SJCRH30 (cell line): ENCODE measurements around the gene PGAM5. TPM values are rescaled to one million over a fixed set of nuclear protein-coding genes. Genes with fewer than 3 reads are reported as not detected.

Experiments
- DNase-seq, 2 experiments: peaks; one replicate each; pipeline ENCODE4 v3.0.0-alpha.2; 2015 to 2020
- H3K27ac ChIP-seq: fragments of 250-450 bp; sonication (Bioruptor Pico); 2 replicates; pipeline ENCODE4 v1.5.1; 2020; ENCODE audit warnings: mild to moderate bottlenecking, moderate library complexity
- H3K27me3 ChIP-seq: fragments of 250-450 bp; sonication (Bioruptor Pico); 2 replicates; pipeline ENCODE4 v1.5.1; 2020; ENCODE audit warnings: mild to moderate bottlenecking, moderate library complexity
- H3K36me3 ChIP-seq: fragments of 250-450 bp; sonication (Bioruptor Pico); 2 replicates; pipeline ENCODE4 v1.5.1; 2020; ENCODE audit warnings: mild to moderate bottlenecking, moderate library complexity
- H3K4me1 ChIP-seq: fragments of 250-450 bp; sonication (Bioruptor Pico); 2 replicates; pipeline ENCODE4 v1.5.1; 2020; ENCODE audit warnings: mild to moderate bottlenecking, moderate library complexity
- H3K4me3 ChIP-seq: fragments of 250-450 bp; sonication (Bioruptor Pico); 2 replicates; pipeline ENCODE4 v1.5.1; 2020; ENCODE audit warnings: mild to moderate bottlenecking, moderate library complexity
- H3K9me3 ChIP-seq: fragments of 250-450 bp; sonication (Bioruptor Pico); replicated peaks from 2 replicates; pipeline ENCODE4 v1.5.1; 2020; ENCODE audit warnings: mild to moderate bottlenecking, moderate library complexity
- total RNA-seq: library from RNA; depleted of rRNA; stranded (reverse); fragments of >200 nt; shearing (Covaris generic); gene quantifications from 2 replicates; pipeline ENCODE4 v1.2.3, GENCODE V29; 2014

PGAM5 gene
- total RNA-seq, 1 experiment from 2014 or later: 41.9 TPM

DNA sequence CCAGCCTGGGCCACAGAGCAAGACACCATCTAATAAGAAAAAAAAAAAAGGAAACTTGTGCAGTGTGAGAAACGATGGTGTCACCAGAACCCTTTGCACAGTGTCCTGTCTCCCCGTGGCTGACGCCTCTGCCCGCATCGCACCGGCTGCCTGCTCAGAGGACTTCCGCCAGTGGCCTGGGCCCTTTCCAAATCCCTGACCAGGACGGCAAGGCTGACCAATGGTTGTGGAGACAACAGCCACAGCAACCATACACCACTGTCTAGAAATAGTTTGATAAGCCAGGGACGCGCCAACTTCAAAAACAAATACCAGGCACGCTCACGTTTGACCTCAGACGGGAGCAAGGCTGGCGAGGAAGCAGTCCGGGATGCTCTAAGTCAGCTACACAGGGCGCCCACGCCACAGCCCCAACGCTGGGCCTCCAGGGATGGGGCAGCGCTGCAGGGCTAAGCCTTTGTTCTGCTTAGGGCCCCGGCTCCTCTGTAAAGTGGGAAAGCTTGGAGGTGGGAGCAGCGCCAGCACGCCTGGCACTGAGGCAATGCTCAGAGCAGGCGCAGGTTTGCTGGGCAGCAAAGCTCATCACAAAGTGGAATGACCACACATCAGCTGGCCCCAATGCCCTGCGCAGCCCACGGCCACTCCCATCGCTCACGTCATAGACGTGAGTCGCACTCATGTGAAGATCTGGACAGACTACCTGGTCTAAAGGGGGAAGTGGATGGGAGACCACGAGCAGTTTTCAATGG is 12.5 kb downstream of the PGAM5 start:
- peaks cover 90% of the 10 kb centered on the region for H3K36me3 ChIP-seq
- H3K9me3 ChIP-seq: no peaks in the 10 kb centered on the region
- no peak overlapping the region for H3K4me3 ChIP-seq
- no peak for DNase-seq
- H3K27me3 ChIP-seq: no peaks in the 10 kb centered on the region
- no peak overlapping the region for H3K27ac ChIP-seq
- no peaks in the 10 kb centered on the region for H3K4me1 ChIP-seq

DNA sequence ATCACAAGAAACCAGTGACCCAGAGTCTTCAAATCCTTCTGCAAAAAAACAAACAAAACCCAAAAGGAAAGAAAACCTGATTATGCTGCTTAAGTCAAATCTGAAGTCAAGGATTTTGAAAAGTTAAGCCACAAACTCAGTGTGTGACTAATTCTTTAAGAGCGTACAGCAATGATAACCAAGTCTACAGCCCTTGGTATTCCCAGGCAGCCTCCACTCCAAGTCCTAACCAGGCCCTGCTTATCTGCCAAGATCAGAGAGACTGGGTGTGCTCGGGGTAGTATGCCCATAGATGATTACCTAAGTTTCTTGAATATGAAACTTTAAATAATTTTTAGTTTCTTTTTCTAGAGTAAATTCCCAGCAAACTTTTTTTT is 13.1 kb downstream of the PGAM5 start:
- Histone ChIP-seq H3K4me1 (no peaks in the 10 kb centered on the region), H3K9me3 (no peaks in the 10 kb centered on the region), H3K27ac (no peak overlapping the region), H3K36me3 (peaks cover 93% of the 10 kb centered on the region), H3K4me3 (no peak overlapping the region), H3K27me3 (no peaks in the 10 kb centered on the region)
- no peak for DNase-seq

DNA sequence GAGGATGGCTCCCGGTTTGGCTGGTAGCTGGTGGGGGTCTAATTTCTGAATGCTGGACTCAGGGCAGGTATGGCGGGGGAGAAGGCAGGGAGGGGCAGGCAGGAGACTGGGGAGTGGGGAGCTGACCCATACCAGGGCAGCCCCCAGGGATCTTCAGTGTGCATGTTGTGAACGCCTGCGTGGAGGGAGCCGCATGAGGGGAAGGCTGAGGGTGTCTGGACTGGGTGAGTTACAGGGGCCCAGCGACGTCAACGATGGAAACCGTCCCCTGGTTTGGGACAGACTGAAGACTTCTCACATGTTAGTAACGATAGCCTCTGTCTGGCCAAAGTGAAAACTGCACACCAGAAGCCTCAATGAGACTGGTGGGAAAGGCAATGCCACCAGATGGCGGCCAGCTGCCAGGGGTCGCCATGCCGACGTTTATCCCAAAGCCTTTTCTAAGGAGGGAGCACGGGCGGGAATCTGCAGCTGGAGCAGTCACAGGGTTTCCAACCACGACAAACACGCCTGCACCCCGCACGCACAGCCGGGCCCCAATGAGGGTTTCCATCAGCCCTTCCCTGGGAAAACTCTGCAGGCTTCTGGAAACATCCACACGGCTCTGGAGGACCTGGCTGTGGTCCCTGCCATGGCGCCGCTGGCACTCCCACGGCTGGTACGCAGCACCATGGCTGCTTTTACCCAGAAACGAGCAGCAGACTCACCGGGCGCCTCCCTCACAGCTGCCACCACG is 14.0 kb downstream of the PGAM5 start:
- Histone ChIP-seq H3K9me3 (no peaks in the 10 kb centered on the region), H3K36me3 (peaks cover 88% of the 10 kb centered on the region), H3K4me1 (no peaks in the 10 kb centered on the region), H3K27ac (no peak overlapping the region), H3K4me3 (no peak overlapping the region), H3K27me3 (no peaks in the 10 kb centered on the region)
- DNase-seq: no peak

DNA sequence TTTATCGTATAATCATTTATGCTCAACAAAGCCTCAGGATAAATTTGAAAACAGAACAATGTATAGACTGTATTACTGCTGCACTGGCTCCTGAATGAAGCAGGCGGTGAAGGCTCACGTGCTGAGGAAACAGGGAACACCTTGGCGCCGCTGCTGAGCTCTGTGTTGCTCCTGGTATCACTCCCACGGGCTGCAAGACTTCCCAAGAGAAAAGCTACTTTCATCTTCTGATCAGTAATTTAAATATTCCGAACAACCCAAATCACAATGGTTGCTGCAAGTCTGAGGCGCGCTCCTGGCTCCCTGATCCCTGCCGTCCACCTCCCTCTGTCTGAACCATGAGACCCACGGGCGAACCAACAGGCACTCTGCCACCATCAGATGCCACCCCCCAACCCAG is 15.7 kb downstream of the PGAM5 start:
- no peak for DNase-seq
- no peak overlapping the region for H3K4me3 ChIP-seq
- H3K27ac ChIP-seq: no peak overlapping the region
- H3K4me1 ChIP-seq: no peaks in the 10 kb centered on the region
- H3K36me3 ChIP-seq: peaks cover 92% of the 10 kb centered on the region
- H3K27me3 ChIP-seq: no peaks in the 10 kb centered on the region
- no peaks in the 10 kb centered on the region for H3K9me3 ChIP-seq

DNA sequence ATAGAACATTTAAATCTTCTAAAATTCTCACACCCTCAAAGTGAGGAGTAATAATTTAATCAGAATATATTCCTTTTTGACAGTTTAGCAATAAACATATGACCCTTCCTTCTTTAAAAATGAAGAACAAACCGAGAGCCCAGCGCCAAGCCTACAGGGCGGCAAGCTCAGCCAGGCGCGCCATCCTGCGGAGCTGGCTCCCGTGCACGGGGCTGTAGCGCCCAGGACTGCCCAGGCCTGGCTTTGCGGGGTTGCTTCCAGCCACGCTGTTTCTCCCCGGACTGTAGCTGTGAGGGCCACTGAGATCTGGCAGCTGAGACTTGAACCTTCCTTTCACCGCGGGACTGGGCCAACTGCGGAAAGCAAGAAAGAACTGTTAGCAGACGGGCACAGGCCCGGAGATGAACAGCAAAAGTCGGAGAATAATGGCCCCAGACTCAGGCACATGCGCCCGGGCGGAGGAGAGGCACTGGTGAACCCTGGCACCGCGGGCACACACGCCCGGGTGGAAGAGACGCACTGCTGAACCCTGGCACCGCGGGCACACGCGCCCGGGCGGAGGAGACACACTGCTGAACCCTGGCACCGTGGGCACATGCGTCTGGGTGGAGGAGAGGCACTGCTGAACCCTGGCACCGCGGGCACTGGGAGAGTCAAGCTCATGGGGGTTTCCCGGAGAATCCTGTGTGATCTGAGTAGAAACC is 16.6 kb downstream of the PGAM5 start:
- Histone ChIP-seq H3K36me3 (peaks cover 87% of the 10 kb centered on the region), H3K4me1 (no peaks in the 10 kb centered on the region), H3K27me3 (no peaks in the 10 kb centered on the region), H3K4me3 (no peak overlapping the region), H3K9me3 (no peaks in the 10 kb centered on the region), H3K27ac (no peak overlapping the region)
- DNase-seq: no peak

DNA sequence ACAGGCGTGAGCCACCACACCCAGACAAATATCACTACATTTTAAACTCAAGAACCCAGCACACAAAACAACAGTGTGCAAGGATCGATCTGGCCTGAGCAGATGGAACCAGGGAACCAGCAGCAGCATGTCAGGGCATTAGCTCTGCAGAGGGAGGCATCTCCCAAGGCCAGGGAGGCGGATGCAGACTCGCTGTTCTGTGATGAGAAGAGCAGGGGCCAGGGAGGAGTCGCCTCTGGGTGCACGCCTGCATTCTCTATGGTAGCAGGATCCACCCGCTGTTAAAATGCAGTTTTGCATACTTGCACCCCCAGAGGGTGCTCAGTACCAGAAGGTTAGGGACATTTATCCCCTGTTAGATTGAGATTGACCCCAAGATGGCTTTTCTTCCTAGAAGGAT is 17.9 kb downstream of the PGAM5 start:
- no peak for DNase-seq
- H3K4me1 ChIP-seq: no peaks in the 10 kb centered on the region
- H3K27me3 ChIP-seq: no peaks in the 10 kb centered on the region
- H3K9me3 ChIP-seq: no peaks in the 10 kb centered on the region
- H3K36me3 ChIP-seq: peaks cover 75% of the 10 kb centered on the region
- no peak overlapping the region for H3K27ac ChIP-seq
- H3K4me3 ChIP-seq: no peak overlapping the region

DNA sequence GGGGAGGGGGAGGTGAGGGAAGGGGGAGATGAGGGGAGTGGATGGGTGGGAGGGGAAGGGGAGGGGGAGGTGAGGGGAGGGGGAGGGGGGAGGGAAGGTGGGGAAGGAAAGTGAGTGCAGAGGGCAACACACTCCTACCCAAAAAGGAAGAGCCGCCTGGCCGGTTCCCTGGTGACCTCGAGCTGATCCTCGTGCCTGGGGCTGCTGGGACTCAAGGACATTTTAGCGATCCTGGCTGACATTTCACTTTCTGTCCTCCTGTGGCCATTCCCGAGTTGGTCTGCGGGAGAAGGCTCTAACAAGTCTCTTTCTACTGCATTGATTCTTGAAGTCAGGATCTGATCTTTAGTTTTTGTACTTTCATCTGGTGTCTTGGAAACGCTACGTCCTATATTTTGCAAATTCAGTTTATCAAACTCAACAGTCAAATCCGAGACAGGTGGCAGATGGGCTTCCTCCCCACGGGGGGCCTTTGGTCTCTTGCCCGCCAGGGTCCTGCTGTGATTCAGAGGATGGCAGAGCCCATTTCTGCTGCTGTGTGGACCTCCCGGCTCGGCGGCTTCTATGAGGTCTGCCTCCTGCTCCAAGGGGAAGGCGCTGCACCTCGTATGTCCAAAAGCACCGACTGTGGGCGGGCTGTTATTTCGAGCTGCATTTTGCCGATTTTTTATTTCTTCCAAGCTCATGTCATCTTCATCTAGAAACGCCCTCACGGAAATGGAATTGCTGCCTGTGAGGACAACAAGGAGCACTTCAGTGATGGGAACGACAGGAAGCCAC is 19.1 kb downstream of the PGAM5 start:
- DNase-seq: no peak
- Histone ChIP-seq H3K9me3 (no peaks in the 10 kb centered on the region), H3K36me3 (peaks cover 74% of the 10 kb centered on the region), H3K4me3 (no peak overlapping the region), H3K4me1 (no peaks in the 10 kb centered on the region), H3K27me3 (no peaks in the 10 kb centered on the region), H3K27ac (no peak overlapping the region)

DNA sequence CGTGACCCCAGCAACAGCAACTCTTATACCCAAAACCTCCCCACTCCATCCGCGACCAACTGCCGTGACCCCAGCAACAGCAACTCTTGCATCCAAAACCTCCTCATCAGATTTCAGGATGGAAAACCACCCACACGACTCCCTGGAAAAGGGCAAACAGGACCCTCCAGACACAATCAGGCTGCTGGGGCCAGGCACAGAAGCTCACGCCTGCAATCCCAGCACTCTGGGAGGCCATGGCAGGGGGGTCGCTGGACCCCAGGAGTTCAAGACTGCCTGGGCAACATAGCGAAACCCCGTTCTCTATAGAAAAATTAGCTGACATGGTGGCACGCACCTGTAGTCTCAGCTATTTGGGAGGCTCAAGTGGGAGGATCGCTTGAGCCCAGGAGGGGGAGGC is 19.7 kb downstream of the PGAM5 start:
- H3K9me3 ChIP-seq: no peaks in the 10 kb centered on the region
- peaks cover 76% of the 10 kb centered on the region for H3K36me3 ChIP-seq
- no peaks in the 10 kb centered on the region for H3K4me1 ChIP-seq
- no peak overlapping the region for H3K27ac ChIP-seq
- H3K4me3 ChIP-seq: no peak overlapping the region
- no peaks in the 10 kb centered on the region for H3K27me3 ChIP-seq
- no peak for DNase-seq

DNA sequence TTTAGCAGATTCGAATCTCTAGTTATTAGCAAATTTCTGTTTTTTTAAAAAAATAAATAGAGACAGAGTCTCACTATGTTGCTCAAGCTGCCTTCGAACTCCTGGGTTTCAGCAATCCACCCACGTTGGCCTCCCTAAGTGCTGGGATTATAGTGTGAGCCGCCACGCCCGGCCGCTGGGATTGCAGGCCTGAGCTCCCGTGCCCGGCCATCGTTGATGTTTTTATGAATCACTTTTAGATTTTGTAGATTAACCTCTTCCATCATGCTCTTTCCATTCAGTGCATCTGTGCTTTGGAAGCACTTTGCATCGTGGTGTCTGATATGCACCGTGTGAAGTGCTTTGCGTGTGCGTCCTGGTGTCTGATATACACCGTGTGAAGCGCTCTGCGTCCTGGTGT is 20.9 kb downstream of the PGAM5 start:
- no peak for DNase-seq
- Histone ChIP-seq H3K4me3 (no peak overlapping the region), H3K27ac (no peak overlapping the region), H3K27me3 (no peaks in the 10 kb centered on the region), H3K36me3 (peaks cover 76% of the 10 kb centered on the region), H3K4me1 (no peaks in the 10 kb centered on the region), H3K9me3 (no peaks in the 10 kb centered on the region)

DNA sequence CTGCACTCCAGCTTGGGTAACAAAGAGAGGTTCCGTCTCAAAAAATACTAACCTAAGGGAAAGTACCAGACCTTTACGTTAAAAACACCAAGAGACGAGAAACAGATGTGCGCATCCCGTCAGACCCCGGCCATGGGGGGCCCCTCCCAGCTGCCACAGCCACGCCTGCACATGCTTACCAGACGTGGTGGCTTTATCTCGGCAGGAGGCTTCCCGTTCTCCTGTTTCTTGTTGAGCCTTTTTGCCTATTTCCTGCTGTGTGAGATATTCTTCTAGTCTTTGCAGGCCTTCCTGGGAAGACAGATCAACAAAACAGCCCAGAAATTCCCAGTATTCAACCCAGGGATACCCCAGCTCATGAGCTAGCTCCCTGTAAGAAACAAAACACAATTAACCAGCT is 23.6 kb downstream of the PGAM5 start:
- no peaks in the 10 kb centered on the region for H3K4me1 ChIP-seq
- no peaks in the 10 kb centered on the region for H3K27me3 ChIP-seq
- no peak for DNase-seq
- 0 out of 2 replicates have a peak, but pooled peaks cover under 1% of the 10 kb centered on the region for H3K9me3 ChIP-seq
- H3K4me3 ChIP-seq: no peak overlapping the region
- H3K27ac ChIP-seq: no peak overlapping the region
- peaks cover 79% of the 10 kb centered on the region for H3K36me3 ChIP-seq

DNA sequence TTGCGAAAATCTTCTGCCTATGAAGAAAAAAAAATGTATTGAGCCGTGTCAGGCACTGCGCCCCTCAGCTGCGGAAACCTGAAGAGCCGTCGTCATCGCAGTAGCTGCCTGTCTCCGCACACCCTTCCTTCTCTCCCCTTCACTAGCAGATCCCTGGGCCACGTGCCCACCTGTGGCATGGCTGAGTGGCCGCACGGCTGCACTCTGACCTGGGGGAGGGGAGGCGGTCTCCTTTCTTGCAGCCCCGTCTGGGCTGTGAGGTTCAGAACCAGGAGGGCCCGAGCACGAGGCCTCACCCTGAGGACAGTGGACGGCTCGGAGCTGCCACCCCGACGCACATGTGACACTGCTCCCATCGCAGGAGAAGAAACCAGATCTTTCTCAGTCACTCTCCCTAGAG is 24.9 kb downstream of the PGAM5 start:
- no peak overlapping the region for H3K4me3 ChIP-seq
- 0 out of 2 replicates have a peak, but pooled peaks cover 2% of the 10 kb centered on the region for H3K9me3 ChIP-seq
- peaks cover 82% of the 10 kb centered on the region for H3K36me3 ChIP-seq
- H3K4me1 ChIP-seq: no peaks in the 10 kb centered on the region
- H3K27ac ChIP-seq: no peak overlapping the region
- DNase-seq: no peak
- no peaks in the 10 kb centered on the region for H3K27me3 ChIP-seq

DNA sequence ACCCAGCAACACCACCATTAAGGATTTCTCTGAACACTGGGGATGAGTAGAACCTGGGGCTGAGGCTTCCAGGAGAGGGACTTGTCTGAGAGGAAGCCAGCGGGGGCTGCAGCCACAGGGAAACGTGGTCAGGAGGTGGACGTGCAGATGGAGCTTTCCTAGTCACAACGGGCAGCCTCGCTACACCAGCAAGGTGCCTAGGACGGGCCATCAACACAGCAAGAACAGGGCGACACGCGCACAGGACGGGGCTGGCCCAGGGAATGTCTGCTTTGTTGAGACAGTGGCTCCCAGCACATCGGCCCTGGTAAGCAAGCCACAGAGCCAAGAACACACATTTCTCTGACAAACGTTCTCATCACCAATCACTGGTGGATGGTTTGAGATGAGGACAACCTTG is 25.7 kb downstream of the PGAM5 start:
- no peak overlapping the region for H3K27ac ChIP-seq
- H3K4me1 ChIP-seq: no peaks in the 10 kb centered on the region
- no peak overlapping the region for H3K4me3 ChIP-seq
- H3K27me3 ChIP-seq: no peaks in the 10 kb centered on the region
- peaks cover 79% of the 10 kb centered on the region for H3K36me3 ChIP-seq
- DNase-seq: no peak
- 0 out of 2 replicates have a peak, but pooled peaks cover 2% of the 10 kb centered on the region for H3K9me3 ChIP-seq

DNA sequence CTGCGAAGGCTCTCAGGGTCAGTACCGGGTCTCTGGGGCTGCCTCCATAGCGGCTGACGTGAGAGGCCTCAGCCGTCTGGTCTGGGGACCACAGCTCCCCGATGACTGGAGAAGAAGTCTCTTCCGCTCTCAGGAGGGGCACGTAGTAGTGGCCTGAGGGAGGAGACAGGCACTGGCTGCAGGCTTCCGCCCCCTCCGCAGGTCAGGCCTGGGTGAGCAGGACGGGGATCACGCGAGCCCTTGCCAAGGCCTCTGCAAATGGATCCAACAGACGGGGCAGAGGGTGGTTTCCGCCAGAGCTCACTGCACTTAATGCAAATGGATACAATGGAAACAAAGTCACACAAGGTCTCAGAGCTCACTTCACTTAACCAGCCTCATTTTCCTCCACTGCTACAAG is 26.3 kb downstream of the PGAM5 start:
- Histone ChIP-seq H3K4me3 (no peak overlapping the region), H3K27me3 (no peaks in the 10 kb centered on the region), H3K27ac (no peak overlapping the region), H3K36me3 (peaks cover 81% of the 10 kb centered on the region), H3K9me3 (0 out of 2 replicates have a peak, but pooled peaks cover 2% of the 10 kb centered on the region), H3K4me1 (no peaks in the 10 kb centered on the region)
- no peak for DNase-seq

DNA sequence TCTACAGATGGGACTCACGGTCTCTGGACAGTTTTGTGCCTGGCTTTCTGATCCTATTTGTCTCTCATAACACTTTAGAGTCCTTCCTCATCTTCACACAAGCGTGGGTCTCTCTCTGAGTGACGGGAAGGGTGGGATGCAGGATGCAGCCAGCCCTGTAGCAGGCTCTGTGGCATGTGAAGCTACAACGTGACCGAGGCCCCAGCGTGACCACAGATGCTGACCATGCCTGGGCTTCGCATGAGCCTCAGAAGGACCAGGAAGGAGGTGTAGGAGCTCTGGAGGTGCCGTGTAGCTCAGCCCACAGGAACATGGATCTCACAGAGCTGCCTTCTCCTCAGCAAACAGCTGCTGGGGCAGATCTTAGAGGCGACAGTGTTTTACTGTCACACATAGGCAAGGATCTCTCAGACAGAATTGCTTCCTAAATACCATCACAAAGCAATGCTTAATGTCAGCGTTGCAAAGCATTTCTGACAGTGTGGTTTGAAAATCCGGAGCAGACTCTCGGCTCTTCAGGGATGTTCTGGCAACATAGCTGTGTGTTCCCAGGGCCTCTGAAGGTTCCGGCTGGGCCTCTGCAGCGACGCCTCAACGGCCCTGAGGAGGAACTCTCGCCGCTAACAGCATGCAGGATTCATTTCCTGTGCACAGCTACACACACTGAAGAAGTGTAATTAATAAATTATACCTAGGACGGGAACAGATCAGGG is 29.1 kb downstream of the PGAM5 start:
- no peak for DNase-seq
- Histone ChIP-seq H3K9me3 (0 out of 2 replicates have a peak, but pooled peaks cover 2% of the 10 kb centered on the region), H3K27me3 (no peaks in the 10 kb centered on the region), H3K27ac (no peak overlapping the region), H3K4me1 (no peaks in the 10 kb centered on the region), H3K36me3 (peaks cover 94% of the 10 kb centered on the region), H3K4me3 (no peak overlapping the region)
